GM21390 (cell line): Measurements from ENCODE around the gene SORCS1.

Source experiments
- ATAC-seq: cut with Tn5 transposase; IDR thresholded peaks from one replicate; pipeline ENCODE4 v1.9.1; 2021; ENCODE audit not compliant: unreplicated experiment

The SORCS1 gene

DNA sequence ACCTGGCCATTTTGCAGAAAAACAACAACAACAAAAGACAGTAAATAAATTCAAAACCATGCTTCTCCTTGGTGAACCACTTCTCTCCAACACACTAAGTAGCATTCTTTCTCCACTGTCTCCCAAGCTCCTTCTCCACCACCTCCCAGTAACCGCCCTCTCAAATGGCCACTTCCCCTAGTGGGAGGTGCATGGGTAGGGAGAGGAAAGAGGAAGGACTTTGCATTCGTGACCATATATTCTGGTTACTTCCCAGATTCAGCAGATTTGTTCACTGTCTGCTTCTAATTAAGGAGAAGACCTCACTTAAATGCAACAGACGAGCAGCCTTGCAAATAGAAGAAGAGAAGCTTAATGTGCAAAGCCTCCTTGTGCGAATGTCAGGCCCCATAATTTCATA is 166.8 kb downstream of the SORCS1 start:
- no peak for ATAC-seq

DNA sequence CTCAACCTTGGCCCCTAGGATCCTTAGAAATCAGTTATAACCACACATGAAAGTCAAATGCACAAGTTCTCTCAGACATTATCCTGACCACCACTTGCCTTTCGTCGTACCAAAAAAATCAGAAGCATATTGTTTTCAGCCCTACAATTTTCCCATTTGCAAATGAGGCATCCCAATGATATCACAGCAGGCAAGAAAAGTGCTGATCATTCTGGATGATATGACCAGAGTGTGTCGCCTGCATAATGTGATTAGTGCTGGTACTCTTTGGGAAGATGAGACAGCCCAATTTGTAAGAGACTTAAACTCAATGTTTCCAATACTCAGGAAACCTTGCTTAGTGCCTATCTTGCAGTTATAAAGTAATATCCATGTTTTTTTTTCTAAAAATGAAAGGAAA is 168.0 kb downstream of the SORCS1 start:
- ATAC-seq = no peak

DNA sequence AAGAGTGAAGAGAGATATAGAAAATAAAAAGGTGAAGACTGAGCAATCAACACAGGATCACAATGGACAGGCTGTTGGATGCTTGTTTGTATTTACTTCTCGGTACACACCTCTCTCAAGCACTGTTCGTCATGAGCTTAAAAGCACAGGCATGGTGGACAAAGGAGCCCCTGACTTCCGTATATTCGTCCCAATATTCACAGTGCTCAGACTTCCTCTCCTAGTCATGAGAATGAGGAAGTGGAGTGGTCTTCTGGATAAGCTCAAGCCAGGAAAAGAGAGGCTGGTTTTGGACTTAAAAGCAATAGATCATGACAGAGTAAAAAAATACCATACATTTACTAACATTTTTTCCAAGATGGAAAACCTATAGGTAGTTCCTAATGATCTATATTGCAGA is 172.5 kb downstream of the SORCS1 start:
- no peak for ATAC-seq

DNA sequence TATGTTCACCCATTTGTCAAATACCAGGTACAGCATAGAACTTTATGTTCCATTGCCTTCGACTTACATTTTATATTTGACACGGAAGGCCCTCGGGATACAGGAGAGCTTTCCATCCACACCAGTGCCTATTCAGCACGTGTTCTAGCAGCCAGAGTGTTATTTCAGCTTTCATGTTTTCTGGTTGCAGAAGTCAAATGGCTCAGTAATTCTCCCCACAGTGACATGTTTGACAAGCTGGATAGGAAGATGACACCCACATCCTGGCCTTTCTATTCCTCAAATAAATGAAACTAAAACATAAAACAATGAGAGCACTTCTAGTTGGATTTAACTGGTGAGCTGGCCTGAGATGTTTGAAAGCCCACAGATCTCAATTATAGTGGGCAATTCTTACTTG is 173.4 kb downstream of the SORCS1 start:
- no peak for ATAC-seq

DNA sequence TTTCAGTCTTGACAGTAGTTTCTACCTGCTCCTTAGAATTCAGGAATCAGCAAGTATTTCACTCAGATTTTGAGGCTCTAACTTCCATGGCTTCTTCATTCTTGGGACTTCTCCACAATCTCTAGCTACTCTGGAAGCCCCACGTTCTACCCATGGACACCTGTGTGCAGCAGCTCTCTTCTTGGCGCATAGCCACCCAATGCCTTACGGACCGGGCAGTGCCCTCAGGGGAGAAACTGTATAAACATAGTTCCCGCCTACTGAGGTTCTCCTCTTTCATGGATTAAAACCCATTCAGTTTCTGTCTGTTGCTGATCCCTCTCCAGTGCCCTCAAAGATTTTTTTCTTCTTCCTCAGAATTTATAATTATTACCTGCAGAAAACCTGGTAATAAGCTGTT is 177.1 kb downstream of the SORCS1 start:
- no peak for ATAC-seq

DNA sequence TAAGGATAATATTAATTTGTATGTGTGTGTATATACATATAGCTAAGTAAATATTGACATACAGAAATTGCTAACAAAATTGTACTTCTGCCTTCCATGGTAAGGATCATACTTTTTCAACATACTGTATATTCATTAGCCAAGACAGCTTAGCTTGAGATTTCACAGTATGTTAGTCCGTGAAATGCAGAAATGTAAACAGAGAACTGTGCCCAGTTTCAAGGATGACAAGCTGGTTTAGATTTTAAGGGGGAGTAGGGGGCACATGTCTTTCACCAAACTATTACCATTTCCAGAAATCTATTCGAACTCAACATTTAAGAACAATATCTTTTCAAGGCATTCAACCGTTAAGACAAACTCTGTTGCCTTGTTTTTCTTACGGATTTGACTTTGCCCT is 182.2 kb downstream of the SORCS1 start:
- ATAC-seq = no peak

DNA sequence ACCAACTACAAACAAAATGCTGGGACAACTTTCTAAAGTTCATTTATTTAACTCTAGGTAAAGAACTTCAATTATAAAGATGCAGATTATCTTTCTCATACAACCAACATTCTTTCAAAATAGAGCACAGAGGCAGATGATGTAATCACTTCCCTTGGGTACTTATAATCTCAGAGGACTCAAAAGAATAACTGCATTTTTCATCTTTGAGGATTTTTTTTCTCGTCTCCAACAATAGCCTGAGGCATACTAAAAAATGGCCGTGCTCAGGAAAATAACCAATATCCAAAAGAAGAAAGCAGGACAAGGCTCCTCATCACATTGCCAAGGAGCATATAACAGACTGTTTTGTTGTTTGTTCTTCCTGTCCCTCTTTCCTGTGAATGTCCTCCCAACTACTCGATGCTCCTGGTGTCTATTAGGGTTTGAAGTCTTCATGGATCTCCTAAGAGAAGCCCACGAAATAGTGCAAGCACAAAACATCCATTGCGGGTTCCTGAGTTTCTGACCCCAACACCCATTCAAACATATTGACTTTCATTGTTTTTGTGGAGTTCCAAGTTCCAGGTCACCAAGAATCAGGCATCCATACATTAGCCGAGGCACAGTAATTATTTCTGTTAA is 182.9 kb downstream of the SORCS1 start:
- ATAC-seq = no peak

DNA sequence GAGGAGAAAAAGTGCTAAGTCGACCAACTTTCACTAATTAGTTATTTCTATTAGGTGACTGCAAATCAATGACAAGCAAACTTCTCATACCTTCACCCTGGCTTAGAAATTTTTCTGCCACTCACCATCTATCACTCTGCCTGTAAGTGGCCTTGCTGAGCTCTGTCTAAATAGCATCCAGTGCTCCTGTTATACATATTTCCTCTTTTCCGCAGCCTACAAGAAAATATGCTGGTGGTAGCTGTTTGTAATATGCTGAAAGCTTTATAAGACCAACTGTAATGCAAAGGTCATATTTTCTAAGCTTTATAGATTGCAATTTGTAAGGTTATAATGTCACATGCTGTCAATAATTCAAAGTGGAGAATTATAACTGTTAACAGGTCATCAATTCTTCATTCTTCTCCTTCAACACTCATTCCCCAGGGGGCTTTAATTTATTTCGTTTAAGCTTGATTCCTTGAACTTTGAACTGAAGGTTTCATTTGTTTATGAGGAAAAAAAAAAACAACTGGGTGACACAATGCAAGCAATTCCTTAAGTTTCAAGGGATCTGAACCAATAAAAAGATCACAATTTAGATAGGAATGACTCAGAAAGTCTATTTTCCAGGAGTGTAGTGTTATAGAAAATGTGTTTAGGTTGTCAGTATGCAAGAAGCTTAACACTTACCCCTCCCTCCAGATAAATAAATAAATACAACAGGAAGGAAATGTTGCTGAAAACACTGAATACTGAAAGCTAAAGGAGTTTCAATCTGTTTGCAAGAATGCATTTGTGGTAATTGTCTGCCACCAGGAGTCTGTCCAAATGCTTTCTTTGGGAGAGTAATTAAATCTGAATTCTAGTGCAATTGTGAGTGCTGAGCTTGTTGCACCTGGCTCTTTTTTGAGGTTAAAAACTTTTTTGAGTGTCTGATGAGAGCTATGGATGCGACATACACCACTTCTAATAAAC is 183.7 kb downstream of the SORCS1 start:
- ATAC-seq = peak; percentile 74

DNA sequence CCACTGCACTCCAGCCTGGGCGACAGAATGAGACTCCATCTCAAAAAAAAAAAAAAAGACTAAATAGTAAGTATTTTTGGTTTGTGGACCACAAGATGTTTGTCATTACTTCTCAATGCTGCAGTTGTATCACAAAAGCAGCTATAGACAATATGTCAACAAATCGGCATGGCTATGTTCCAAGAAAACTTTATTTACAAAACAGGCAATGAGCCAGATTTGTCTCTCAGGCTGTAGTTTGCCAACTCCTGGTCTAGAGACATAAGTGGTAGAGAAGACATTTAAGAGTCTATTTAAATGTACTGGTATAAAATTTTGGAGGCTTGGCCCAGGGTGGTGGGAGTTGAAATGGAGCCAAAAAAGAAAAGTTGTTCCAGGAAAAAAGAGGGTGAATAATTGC is 185.8 kb downstream of the SORCS1 start:
- ATAC-seq = no peak

DNA sequence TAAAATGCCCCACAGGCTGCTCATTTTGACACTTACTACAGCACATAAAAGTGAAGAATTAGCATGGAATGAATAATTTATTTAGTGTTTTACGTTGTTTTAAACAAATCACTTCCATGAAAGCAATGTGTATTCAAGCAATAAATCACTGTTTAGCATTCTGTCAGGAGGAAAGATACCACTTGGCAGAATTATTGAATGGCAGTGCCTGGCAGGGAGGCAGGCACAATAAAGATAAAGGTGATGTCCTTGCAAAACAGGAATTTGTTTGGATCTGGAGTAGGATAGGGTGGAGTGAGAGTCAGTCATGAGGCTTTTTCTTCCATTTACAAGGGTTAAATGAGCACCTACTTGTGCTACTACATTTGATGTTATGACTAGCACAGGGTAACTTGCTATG is 190.8 kb downstream of the SORCS1 start:
- ATAC-seq = no peak

DNA sequence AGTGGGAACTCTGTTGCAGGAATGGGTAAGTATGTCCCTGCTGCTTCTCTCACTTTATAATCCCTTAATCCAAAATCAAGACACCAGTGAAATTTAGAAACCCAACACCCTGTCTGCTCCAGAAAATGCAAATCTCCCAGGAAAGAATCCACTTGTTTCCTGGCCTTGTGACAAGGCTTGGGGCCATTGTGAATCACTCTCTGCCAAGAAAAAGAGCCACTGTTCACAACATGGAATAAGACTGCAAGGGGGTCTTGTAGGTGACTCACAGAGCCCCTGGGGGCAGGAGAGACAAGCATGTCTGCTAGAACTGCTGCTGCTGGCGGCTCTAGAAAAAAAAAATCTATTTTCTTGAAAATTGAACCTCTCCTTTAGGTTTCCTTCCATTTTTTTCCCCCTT is 191.2 kb downstream of the SORCS1 start:
- ATAC-seq = no peak

DNA sequence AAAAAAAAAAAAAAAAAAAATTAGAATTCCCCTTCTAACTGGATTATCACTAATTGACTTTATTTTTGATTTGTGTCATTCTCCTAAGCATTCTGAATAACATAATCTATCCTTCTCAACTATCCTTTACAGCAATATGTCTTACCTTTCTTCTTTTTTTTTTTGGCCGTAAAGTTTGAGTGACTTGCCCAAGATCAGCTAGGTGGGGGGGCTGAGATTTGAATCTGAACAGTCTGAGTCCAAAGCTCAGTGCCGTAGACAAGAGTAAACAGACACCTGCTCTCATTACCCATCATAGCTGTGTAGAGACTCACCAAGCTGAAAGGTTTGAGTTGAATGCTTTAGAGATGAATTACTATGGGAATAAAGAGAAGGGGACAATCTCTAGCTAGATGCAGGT is 192.1 kb downstream of the SORCS1 start:
- no peak for ATAC-seq

DNA sequence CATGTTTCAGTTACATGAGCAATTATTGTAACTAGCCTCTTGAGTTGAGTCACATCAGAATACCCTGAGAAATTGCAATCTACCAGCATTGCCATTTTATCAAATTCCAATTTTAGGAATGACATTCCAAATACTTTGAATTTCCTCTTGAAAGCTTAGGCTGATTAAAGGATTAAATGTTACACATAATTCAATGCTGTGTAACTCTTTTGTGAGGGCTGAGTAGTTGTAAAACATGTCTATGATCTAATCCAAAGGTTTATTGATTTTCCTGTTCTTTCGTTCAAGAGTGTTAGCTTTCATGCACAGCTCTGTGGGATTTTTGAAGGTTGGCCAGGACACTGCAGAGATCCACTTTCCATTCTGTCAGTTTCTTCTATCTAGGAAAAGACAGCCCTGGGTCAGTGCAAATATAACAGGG is 193.1 kb downstream of the SORCS1 start:
- no peak for ATAC-seq

DNA sequence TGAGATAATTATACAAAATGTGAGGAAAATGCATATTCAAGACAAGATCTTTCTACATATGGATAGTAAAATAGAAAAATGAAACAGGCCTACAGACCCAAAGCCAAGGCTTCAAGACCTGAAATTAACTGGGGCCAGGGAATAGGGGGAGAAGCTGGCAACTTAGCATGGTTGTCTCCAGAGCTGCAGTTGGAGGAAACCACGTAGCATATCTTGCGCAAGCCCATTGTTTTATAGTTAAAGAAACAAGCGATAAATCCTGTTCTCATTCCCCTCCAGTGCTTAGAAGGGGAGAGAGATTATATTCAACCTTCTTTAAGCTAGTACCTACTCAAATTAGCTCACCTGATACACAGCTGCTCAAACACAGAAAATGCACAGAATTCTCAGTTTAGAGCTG is 197.1 kb downstream of the SORCS1 start:
- ATAC-seq = no peak

DNA sequence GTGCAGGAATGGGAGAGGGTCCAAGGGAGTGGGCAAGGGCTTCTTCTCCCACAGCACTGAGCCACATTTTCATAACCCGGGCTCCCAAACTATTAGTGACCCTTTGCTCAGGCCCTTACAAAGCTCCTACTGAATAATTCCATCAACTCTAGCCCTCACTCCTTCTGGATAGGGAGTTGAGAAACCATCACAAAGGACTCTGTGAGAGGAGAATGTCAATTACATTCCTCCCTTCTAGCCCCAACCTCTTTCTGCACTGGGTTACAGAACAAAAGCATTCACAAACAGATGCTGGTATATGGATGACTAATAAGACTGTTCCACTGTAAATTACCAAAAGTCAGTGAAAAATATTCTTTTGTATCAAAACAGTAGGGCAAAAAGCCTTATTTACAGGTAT is 203.7 kb downstream of the SORCS1 start:
- no peak for ATAC-seq

DNA sequence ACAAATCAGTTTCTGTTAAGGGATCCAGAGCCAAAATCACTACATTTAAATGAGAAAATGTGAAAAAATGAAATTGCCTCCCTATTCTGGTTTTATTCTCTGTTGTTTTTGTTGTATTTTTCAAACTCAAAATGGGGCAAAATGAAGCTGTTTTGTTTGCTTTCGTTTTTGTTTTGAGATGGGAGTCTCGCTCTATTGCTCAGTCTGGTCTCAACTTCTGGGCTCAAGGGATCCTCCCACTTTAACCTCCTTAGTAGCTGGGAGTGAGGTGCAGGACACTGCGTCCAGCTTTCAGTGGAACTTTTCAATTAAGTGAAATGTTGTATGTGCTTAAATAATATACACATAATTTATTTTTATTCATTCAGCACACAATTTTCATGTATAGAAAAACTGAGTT is 205.0 kb downstream of the SORCS1 start:
- peak; percentile 43 for ATAC-seq

DNA sequence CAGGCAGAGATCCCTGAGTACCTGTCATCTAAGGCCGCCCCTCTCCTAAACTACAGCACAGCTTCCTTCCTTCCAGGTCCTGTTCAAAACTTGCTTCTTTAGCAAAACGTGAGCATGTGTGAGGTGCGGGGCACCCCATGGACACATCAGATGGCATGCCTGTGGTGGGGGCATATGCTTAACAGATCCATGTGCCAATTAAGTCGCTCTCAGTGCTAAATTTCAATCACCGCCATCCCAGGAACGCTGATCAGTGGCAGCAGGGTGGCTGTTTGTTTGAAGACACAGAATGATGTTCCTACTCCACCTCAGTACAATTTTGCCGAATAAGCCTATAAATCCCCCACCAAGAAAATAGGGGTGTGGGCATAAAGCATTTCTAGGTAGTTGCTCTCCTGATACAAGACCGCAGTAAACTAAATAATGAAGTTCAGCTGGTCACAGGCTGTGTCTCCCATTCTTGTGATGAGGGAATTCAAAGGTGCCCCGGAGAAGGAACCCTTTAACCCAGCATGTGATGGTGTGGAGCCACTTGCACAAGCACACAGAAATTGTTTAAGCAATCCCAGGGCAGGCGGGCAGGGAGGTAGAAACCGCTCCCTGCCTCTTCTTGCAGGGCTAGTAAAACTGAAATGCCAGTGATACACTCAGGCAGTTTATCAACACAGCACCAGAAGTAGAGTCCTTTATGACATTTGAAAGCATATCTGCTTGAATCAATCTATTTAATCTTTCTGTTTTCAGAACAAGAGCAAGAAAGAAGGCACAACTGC is 205.7 kb downstream of the SORCS1 start:
- no peak for ATAC-seq

DNA sequence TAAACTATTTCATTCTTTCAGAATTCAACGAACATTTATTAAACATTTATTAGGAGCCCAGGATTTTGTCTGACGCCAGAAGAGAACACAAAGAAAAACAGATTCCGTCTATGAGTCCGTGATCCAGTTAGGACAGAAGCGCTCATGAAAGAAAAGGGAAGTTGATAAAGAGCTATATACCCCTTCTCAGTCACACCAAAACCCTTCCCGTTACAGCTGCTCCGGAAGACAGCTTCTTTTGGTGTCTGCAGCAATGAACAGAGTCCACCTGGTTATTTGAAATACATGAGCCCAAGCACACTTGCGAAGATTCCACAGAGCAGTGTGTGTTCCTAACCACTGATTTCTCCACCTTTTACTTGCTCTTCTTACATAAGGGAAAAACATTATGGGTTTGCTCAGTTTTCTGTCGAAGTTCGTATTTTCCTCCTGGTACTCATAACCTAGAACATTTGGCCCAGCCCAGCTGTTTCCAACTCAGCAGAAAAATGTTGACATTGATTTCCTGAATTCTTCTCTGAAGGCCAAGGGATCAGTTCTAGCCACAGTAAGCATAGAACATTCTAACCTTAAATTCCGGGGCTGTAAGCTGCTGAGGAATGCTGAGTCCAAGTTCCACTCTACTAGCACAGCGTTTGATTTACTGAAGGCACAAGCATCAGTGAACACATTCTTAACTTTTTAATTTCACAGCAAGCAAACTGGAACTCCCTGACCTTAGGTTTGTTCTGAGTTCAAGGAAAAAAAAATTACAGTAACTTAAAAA is 206.5 kb downstream of the SORCS1 start:
- ATAC-seq = peak; percentile 43

DNA sequence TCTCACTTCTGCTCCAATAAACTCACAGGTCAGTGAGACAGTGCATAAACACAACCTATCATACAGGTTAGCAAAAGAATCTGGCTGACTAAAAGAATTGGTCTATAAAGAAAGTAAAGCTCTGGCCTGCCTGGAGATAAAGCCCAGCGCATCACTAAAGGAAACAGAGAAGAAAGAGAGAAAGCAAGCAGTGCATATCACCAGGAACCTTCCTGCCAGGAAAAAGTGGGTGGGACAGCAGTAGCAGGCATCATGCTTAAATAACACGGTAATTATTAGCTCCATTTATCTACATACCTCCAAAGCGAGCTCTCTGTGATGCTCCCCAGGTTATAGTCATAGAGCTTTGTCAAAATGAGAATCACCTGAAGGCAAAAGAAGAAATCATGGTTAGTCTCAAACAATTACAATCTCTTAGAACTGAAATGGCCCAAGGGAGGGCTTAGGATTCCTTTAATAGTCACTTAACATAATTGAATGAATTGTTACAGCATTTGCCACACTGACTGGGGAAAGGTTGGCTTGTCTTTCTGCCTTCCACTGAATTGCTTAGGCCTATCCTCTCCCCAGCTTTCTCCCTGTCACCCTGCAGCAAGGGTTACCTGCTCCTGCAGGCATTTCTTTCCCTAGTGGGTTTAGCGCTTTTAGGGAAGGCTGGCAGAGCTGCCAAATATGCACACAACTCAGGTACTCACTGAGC is 208.1 kb downstream of the SORCS1 start:
- no peak for ATAC-seq

DNA sequence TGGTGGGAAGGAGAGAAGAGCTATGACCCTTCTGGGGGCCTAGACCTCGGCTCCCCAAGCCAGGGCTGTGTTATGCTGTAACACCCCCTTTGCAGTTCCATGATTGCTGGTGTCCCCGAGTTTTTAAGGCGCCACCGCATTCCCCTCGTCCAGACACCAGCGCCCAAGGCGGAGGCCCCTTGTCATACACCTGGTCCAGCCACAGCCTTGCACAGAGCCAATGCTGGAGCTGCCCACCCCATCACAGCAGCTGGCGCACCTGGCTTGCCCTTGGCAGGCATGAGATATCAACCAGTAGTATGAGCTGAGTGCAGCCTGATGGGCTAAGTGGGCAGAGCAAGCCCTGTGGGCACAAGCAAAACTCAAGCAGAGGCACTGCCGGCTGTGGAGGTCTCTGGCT is 209.4 kb downstream of the SORCS1 start:
- ATAC-seq = no peak
